LNCaP clone FGC (cell line): Measurements from ENCODE around the gene SBK3.
"Not testable (repeated sequence)": the region's sequence is repeated elsewhere in the genome, so short reads cannot be mapped to it uniquely, and the experiment has no call there.

Experiments
- DNase-seq: peaks from one replicate; pipeline ENCODE4 v3.0.0-alpha.2; 2011; ENCODE audit warnings: low read depth
- H3K4me3 ChIP-seq: 2 replicates; pipeline ENCODE4 v1.5.1; 2011; ENCODE audit warnings: mild to moderate bottlenecking, low read depth, low read length, control low read depth
- TF ChIP-seq, protein P1 (sequence below): IDR thresholded peaks from 2 replicates; pipeline ENCODE4 v1.5.1; 2012; ENCODE audit warnings: mild to moderate bottlenecking; ENCODE audit not compliant: control insufficient read depth, insufficient read depth; ENCODE audit errors: extremely low read depth

SBK3 gene

GRCh38 chr19:55535965-55536350 is 9.4 kb downstream of the SBK3 start:
- no peak overlapping the region for H3K4me3 ChIP-seq
- TF ChIP-seq, protein P1, sequence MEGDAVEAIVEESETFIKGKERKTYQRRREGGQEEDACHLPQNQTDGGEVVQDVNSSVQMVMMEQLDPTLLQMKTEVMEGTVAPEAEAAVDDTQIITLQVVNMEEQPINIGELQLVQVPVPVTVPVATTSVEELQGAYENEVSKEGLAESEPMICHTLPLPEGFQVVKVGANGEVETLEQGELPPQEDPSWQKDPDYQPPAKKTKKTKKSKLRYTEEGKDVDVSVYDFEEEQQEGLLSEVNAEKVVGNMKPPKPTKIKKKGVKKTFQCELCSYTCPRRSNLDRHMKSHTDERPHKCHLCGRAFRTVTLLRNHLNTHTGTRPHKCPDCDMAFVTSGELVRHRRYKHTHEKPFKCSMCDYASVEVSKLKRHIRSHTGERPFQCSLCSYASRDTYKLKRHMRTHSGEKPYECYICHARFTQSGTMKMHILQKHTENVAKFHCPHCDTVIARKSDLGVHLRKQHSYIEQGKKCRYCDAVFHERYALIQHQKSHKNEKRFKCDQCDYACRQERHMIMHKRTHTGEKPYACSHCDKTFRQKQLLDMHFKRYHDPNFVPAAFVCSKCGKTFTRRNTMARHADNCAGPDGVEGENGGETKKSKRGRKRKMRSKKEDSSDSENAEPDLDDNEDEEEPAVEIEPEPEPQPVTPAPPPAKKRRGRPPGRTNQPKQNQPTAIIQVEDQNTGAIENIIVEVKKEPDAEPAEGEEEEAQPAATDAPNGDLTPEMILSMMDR = no peak
- DNase-seq = no peak

DNA sequence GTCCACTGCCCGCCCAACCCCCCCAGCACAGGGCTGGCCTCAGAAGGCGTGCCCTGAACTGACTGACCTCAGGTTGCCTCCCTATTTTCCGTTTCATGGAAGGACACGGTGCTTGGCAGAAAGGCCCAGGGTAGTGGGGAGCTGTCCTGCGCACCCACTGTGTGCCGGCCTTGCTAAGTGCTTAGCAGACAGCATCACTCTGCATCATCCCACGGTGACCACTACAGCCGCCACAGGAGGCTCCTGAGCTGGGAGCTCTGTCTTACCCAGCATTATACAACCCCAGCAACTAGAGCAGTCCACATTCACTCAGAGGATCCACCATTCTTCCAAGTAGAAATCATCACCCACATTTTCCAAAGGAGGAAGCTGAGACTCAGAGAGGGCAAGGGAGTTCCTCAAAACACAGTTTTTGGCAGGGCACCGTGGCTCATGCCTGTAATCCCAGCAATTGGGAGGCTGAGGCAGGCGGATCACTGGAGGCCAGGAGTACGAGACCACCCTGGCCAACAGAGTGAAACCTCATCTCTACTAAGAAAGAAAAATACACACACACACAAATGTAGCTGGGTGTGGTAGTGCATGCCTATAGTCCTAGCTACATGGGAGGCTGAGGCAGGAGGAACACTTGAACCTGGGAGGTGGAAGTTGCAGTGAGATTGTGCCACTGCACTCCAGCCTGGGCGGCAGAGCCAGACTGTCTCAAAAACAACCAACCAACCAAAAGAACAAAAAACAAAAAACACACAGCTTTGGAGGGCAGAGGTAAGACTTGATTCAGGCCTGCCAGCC is 10.0 kb downstream of the SBK3 start:
- H3K4me3 ChIP-seq = no peak overlapping the region
- TF ChIP-seq, protein P1 = no peak
- DNase-seq = no peak

DNA sequence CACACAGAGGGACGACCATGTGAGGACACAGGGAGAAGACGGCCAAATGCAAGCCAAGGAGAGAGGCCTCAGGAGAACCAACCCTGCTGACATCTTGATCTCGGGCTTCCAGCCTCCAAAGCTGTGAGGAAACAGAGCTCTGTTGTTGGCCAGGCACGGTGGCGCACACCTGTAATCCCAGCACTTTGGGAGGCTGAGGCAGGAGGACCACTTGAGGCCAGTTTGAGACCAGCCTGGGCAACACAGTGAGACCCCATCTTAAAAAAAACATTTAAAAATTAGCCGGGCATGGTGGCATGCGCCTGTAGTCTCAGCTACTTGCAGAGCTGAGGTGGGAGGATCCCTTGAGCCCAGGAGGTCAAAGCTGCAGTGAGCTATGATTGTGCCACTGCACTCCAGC is 11.1 kb downstream of the SBK3 start:
- not testable (repeated sequence) for H3K4me3 ChIP-seq, DNase-seq

DNA sequence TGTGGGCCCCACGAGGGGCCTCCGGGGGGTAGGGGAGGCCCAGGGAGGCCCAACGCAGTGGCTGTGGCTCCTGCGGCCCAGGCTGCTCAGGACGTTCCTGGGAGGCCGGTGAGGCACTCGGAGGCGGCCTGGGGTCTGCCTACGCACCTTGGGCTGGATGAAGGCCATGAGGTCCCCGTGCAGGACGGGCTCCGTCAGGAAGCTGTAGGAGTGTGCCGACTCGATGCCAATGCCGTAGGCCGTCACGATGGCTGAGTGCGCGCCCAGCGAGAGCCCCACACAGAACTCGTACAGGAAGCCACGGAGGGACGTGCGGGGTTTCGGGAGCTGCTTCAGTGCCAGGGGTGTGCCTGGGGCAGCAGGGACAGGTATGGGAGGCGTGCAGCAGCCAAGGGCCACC is 14.3 kb downstream of the SBK3 start:
- H3K4me3 ChIP-seq = no peak overlapping the region
- no peak for DNase-seq
- TF ChIP-seq, protein P1 = no peak

GRCh38 chr19:55529636-55530234 is 15.6 kb downstream of the SBK3 start:
- no peak for DNase-seq
- TF ChIP-seq, protein P1 = no peak
- no peak overlapping the region for H3K4me3 ChIP-seq

- TF ChIP-seq, protein P1 = no peak
- no peak overlapping the region for H3K4me3 ChIP-seq
- no peak for DNase-seq
These were observed 17.1 kb downstream of the SBK3 start for GRCh38 chr19:55528030-55528803.

DNA sequence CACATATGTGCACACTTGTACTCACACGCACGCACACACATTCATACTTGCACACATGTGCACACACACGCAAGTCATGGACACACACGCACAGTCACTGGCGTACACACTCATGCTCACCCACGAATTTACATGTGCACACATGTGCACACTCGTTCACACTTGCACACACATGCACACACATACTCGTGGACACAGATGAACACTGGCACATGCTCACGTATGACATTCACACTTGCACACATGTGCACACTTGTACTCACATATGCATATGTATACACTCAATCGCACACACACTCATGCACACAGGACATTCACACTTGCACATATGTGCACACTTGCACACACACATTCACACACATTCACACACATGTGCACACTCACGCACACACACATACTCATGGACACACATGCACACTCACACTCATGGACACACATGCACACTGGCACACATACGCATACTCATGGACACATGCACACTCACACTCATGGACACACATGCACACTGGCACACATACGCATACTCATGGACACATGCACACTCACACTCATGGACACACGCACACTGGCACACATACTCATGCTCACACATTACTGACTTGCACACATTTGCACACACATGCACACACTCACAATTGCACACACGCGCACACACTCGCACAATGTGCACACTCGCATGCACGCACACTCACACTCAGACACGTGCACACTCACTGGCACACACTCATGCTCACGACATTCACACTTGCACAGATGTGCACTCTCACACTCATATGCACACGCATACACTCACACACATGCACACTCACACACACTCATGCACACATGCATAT is 17.9 kb downstream of the SBK3 start:
- TF ChIP-seq, protein P1 = no peak
- DNase-seq = no peak

More for the DNA sequence above, 17.9 kb downstream of the SBK3 start:
- no peak overlapping the region for H3K4me3 ChIP-seq
